Nucleus accumbens (tissue), 56 donors: ENCODE data around the gene FERMT2.

Experiments
- DNase-seq, 56 donors: peaks; one replicate each; lab custom pipeline; 2025; lab: John Stamatoyannopoulos, UW

Gene FERMT2

GRCh38 chr14:52902971-52903619 lies 47.8 kb downstream of the FERMT2 start:
- no peak for DNase-seq

GRCh38 chr14:52901357-52901980 lies 49.4 kb downstream of the FERMT2 start:
- DNase-seq, result no peak

GRCh38 chr14:52900731-52901130 lies 50.1 kb downstream of the FERMT2 start:
- DNase-seq, result no peak

GRCh38 chr14:52898496-52898895 lies 52.4 kb downstream of the FERMT2 start:
- DNase-seq, result no peak

GRCh38 chr14:52895000-52895399 lies 55.9 kb downstream of the FERMT2 start:
- no peak for DNase-seq

GRCh38 chr14:52891800-52892199 lies 59.0 kb downstream of the FERMT2 start:
- no peak for DNase-seq

GRCh38 chr14:52888839-52889838 lies 61.7 kb downstream of the FERMT2 start:
- DNase-seq, result no peak

- DNase-seq, result no peak
Measured at GRCh38 chr14:52888159-52888558, 62.7 kb downstream of the FERMT2 start.

- no peak for DNase-seq
Measured at GRCh38 chr14:52885230-52885629, 65.6 kb downstream of the FERMT2 start.

- no peak for DNase-seq
Measured at GRCh38 chr14:52883658-52884057, 67.2 kb downstream of the FERMT2 start.

GRCh38 chr14:52882824-52883223 lies 68.0 kb downstream of the FERMT2 start:
- no peak for DNase-seq

- DNase-seq, result no peak
Measured at GRCh38 chr14:52879958-52880357, 70.9 kb downstream of the FERMT2 start.

- DNase-seq, result no peak
Measured at GRCh38 chr14:52878946-52879345, 71.9 kb downstream of the FERMT2 start.

- DNase-seq, result no peak
Measured at GRCh38 chr14:52878469-52878868, 72.4 kb downstream of the FERMT2 start.

GRCh38 chr14:52877628-52878027 lies 73.2 kb downstream of the FERMT2 start:
- DNase-seq, result no peak

- no peak for DNase-seq
Measured at GRCh38 chr14:52876806-52877205, 74.0 kb downstream of the FERMT2 start.

- no peak for DNase-seq
Measured at GRCh38 chr14:52876311-52876710, 74.5 kb downstream of the FERMT2 start.

- peak in 3 of 56 donors; percentile 1 to 16 (median 1) for DNase-seq
Measured at GRCh38 chr14:52875707-52876106, 75.1 kb downstream of the FERMT2 start.

GRCh38 chr14:52874389-52874788 lies 76.5 kb downstream of the FERMT2 start:
- DNase-seq, result no peak

GRCh38 chr14:52873694-52874093 lies 77.2 kb downstream of the FERMT2 start:
- DNase-seq, result no peak

GRCh38 chr14:52873065-52873464 lies 77.8 kb downstream of the FERMT2 start:
- DNase-seq, result no peak
